UCSD-AML1 (cell line): ENCODE data around the gene CTNNB1.

Source experiments
- DNase-seq: peaks from one replicate; lab custom pipeline; 2025; ENCODE audit not compliant: unreplicated experiment; lab: John Stamatoyannopoulos, UW

Gene CTNNB1

DNA sequence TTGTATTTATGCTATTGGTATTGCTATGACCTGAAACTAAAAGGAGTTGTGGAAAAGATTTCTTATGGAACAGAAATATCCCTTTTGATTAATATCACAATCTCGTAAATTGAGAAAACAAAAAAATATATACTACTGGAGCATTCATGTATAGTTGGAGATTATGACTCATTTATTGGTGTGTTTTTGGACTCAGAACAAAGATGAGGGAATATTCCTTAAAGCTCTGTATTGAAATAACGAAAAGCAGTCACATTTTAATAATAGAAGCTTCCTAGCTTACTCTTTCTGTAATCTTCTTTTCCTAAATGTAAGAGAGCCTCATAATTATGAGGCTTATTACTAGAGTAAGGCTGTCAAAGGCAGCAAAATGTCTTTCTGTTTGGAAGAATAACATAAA lies 14.3 kb downstream of the CTNNB1 start:
- DNase-seq, result no peak

DNA sequence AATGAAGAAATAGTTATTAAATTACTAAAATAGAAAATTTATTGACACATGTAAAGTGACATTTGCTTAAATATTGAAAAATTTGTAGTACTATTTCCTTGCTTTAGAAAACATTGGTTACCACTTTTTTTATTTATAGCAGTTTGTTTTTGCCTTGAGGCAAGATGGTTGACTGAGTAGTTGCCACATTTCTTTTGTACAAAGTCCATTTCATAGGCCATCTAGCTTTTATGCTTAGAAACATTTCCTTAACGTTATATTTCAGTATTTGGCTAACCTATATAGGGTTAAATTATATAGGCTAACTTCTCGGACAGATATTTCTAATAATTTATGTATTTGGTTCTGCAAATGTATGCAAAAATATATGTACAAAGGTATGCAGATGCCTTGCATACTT lies 17.1 kb downstream of the CTNNB1 start:
- DNase-seq, result no peak

DNA sequence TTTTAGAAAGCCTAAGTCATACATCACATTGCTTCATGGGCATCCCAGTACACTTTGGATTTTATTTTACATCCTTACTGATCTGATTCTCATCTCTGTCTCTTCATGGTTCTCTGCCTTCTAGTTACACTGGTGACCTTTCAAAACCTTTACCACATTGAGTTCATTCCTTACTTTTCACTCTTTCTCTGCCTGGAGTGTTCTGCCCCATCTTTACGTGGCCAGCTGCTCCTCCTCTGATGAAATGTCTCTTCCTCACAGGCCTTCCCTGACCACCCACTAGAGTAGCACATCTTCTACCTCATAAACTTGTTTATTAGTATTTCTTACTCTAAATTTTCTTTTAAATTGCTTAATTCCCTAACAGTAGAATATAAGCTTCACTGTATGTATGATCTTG lies 17.7 kb downstream of the CTNNB1 start:
- no peak for DNase-seq

DNA sequence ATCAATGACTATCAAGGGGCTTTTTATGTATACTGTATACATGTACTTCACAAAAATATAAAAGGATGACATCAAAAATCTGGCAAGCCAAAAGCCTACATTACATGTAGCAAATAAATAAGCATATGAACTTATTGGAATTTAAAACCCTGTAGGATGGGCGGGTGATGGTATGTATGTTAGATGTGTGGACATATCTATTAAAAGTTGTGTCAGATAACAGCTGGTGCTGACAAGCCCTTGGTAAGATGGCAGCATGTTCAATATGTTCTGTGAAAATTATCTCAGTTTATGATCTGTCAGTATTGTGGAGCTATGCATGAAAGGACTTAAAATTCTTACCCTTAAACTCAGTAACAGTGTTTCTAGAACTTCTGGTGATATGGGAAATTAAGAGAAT lies 20.1 kb downstream of the CTNNB1 start:
- DNase-seq, result no peak

DNA sequence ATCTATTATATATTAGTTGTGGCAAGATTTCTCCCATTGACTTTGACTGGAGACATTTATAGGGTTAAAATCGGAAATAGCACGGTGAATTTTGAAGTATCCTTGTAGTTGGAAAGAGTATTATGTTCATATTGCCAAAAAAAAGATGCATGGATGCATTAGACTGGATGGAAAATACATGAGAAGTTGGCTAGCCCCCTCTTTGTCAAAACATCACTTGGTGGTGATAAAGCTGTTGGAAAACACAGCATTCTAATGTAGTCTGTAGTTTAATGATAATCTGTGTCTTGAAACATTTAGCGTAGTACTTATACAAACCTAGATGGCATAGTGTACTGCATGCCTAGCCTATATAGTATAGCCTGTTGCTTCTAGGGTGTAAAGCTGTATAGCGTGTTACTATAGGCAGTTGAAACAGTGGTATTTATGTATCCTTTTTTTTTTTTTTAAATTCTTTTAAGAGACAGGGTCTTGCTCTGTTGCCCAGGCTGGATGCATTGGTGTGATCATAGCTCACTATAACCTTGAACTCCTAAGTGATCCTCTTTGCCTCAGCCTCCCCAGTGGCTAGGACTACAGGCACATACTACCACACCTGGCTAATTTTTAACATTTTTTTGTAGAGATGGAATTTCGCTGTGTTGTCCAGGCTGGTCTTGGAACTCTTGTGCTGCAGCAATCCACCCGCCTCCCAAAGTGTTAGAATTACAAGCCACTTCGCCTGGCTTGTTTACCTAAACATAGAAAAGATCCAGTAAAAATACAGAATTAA lies 21.8 kb downstream of the CTNNB1 start:
- DNase-seq, result no peak

DNA sequence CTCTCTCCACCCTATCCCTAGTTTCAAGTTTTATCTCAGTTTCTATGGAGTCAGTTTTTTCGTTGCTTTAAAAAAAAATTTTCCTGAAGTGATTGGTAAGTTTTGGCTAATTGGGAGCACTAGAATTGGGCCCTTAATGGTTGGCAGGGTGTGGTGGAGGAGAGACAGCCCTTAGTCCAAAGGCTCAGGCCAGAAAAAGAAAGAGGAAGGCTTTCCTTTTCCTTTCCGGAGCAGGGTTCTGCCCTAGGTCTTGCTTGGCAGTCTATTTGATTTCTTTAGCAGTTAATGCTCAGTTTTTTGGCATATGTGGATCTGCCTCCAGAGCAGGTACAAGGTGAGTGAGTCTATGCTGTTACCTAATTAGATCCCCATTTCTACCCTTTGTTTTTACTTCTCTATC lies 22.7 kb downstream of the CTNNB1 start:
- DNase-seq, result no peak

DNA sequence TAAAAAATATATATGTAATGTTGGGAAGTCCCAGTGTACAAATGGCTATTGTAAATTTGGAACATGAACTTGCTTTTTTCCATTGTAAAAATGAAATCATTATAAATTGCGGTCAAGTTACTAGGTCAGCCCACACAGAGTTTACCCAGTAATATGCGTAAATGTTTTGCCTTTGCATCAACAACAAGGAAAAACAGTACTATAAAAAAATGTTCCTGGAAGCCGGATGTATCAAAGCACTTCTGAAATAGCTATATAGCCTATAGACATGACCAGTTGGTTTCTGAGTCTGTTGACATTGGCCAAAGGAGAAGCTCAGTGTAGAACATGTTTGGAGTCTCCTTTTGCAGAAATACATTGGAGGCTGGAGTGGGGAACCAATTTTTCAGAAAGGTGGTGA lies 23.2 kb downstream of the CTNNB1 start:
- no peak for DNase-seq

DNA sequence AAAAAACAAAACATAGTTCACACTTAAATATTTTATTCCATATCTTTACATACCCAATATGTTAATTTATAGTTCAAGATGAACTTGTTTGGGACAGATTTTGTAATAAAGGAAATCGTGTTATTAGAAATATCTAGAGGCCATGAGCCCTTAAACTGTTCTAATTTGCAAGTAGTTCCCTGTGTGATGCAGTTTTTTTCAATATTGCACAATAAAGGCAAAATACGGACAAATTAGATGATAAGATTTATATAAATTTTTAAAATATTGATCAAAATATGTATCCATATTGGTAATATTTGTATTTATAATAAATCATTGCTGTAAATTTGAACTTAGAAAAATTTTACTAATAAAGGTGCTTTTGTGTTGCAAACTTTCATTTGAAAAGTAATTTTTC lies 23.8 kb downstream of the CTNNB1 start:
- DNase-seq, result no peak

DNA sequence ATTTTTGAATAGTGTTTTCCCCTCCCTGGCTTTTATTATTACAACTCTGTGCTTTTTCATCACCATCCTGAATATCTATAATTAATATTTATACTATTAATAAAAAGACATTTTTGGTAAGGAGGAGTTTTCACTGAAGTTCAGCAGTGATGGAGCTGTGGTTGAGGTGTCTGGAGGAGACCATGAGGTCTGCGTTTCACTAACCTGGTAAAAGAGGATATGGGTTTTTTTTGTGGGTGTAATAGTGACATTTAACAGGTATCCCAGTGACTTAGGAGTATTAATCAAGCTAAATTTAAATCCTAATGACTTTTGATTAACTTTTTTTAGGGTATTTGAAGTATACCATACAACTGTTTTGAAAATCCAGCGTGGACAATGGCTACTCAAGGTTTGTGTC lies 24.4 kb downstream of the CTNNB1 start:
- DNase-seq, result no peak

DNA sequence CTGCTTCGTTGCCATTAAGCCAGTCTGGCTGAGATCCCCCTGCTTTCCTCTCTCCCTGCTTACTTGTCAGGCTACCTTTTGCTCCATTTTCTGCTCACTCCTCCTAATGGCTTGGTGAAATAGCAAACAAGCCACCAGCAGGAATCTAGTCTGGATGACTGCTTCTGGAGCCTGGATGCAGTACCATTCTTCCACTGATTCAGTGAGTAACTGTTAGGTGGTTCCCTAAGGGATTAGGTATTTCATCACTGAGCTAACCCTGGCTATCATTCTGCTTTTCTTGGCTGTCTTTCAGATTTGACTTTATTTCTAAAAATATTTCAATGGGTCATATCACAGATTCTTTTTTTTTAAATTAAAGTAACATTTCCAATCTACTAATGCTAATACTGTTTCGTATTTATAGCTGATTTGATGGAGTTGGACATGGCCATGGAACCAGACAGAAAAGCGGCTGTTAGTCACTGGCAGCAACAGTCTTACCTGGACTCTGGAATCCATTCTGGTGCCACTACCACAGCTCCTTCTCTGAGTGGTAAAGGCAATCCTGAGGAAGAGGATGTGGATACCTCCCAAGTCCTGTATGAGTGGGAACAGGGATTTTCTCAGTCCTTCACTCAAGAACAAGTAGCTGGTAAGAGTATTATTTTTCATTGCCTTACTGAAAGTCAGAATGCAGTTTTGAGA lies 25.0 kb downstream of the CTNNB1 start:
- DNase-seq, result no peak

DNA sequence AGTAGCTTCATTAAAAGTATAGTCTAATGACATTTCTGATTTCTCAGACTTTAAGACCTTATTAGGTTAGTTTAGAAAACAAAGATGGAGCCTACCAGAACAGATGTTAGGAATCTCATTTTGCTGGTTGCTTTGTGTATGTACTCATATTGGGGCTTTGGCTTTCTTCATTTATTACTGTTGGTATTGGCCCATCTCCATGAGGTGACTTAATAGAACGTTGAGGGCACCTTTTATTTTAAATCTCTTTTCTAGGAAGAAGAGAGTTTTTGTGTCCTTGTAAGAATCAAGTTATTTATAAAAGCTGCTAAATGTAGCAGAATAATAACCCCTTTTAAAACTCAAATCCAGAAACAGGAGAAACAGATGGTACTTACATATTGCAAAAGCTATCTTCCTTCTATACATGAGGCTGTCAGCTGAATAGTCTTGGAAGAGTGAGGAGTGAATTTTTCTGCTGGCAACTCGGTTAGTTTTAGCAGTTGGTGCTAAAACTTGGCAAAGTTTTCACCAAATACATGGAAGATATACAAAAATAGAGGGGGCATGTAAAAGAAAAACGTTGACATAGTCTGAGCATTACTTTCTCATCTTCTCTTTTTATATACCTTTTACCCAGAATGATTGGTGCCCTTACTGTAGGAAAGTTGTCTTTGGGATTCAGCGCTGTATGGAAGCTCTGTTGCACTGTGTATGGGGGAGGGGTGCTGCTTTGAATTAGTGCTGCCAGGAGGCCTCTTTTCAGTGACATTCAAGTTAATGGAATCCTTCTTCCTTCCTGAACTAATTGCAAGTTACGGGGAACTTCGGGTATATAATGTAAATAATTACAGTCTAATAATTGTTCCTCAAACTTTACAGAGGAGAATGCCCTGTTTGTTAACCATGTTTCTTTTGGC lies 35.8 kb downstream of the CTNNB1 start:
- no peak for DNase-seq

DNA sequence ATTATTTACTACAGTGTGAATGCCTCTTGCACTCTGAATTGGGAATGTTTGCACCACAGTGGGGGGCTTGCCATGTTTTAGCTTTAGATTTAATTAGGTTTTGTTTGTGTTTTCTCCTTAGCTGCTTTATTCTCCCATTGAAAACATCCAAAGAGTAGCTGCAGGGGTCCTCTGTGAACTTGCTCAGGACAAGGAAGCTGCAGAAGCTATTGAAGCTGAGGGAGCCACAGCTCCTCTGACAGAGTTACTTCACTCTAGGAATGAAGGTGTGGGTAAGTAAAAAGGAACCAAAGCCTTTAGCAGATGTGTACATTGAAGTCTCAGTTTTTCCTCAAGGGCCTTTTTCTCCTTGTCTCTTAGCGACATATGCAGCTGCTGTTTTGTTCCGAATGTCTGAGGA lies 36.9 kb downstream of the CTNNB1 start:
- no peak for DNase-seq

DNA sequence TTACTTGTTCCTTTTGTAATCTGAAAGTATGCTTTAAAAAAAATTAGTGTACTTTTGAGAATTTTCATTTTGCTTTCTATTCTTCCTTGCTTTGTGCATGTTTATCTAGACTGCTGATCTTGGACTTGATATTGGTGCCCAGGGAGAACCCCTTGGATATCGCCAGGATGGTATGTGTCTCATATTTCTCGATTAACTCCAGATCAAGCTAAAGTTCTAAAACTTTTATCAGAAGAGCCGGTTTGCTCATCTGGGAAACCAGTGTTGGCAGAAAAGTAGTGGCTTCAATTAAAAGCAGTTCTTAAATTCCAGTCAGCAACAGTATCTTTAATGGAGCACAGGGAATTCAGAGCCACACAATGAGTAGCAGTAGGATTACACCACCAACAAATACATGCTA lies 38.6 kb downstream of the CTNNB1 start:
- no peak for DNase-seq

DNA sequence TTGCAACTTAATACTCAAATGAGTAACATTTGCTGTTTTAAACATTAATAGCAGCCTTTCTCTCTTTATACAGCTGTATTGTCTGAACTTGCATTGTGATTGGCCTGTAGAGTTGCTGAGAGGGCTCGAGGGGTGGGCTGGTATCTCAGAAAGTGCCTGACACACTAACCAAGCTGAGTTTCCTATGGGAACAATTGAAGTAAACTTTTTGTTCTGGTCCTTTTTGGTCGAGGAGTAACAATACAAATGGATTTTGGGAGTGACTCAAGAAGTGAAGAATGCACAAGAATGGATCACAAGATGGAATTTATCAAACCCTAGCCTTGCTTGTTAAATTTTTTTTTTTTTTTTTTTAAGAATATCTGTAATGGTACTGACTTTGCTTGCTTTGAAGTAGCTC lies 40.3 kb downstream of the CTNNB1 start:
- no peak for DNase-seq

DNA sequence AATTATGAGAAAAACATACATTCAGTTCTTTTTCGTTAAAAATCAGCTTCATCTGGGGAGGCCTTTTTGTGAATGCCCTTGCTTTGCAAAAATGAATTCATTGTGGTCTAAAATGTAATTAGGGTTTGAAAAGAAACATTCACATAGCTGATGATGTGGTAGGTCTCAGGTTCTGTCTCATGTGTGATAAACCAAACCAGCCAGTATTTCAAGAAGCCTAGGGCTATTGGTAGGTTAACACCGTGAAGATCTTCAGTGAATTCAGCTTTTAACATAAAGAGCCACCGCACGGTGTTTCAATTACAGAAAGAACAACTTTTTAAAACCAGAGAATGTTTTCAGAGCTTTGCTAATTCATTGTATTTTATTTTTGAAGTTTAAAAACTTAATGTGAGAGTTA lies 41.9 kb downstream of the CTNNB1 start:
- DNase-seq, result no peak

DNA sequence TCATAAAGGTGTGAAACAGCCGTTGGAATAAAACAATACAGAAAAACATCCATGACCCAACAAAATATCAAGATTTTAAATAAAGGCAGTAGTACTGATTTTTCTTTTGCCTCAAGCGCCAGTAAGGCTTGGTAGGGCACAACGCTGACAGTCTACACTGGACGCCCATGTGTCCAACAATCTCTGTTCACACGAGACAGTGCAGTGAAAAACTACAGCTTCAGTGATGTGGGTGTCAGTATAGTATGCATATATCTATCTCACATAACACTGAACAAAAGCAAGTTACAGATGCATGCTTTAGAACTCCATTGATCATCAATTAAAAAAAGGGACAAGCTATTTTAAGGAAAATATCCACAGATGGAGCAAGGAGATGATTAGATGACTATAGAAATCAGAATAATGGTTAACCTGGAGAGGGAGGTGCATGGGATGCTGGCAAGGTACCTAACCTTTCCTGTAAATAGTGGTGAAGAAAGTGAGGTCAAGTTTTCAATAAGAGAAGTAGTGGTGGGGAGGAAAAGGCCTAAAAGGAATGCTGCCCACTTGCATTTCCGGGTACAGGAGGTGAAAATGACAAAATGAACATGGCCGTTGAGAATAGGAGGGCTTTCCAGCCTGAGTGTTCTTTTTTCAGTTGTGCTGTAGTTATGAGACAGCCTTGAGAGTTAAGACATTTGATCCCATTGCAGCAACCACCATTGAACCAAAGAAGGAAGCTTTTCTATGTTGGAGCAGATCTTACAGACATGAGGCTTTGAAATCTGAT lies 42.7 kb downstream of the CTNNB1 start:
- DNase-seq, result no peak

DNA sequence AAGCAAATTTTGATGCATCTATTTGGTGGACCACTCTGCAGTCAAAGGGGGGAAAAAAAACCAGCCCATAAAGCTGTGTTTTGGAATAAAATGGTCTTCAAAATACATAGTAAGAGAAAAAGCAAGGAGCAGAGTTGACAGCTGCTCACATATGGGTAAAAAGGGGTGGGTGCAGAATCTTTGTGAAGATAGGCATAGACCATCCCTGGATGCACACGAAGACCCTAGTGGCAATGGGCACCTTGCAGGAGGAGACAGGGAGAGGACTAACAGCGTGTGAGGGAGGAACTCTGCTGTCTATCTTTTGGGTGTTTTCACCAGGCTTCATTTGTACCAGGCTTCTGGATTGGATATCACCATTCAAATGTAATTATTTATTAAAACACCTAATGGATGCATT lies 43.9 kb downstream of the CTNNB1 start:
- no peak for DNase-seq

DNA sequence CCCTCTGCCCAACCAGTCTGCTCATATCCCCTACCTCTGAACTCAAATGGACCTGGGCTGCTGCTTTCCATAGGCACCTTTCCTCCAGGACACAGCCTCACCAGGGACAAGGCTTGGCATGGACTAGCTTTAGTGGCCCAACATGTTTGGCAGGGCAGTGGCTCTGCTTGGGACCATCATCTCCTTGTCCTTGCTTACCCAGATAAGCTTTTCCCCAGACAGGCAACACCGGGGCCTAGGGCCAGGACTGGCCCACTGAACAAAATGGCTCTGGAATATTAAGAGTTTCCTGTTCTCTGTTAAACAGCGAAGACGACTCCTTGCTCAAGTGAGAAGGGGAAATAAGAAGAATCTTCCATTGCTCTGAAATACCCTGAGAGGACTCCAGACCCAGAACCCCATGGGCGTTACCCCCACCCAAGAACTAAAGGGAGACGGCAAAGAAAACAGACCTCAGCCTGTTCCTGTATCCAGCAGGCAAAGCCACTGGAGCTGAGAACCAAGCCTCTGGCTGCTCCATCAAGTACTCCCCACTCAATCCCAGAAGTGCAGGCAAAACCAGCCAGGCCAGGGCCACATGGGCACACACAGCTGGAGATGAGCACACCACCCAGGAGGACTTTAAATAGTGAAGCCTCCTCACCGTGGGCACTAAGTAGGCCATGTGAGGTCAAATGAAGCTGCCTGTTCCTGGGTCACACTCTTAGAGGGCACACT lies 45.5 kb downstream of the CTNNB1 start:
- no peak for DNase-seq

DNA sequence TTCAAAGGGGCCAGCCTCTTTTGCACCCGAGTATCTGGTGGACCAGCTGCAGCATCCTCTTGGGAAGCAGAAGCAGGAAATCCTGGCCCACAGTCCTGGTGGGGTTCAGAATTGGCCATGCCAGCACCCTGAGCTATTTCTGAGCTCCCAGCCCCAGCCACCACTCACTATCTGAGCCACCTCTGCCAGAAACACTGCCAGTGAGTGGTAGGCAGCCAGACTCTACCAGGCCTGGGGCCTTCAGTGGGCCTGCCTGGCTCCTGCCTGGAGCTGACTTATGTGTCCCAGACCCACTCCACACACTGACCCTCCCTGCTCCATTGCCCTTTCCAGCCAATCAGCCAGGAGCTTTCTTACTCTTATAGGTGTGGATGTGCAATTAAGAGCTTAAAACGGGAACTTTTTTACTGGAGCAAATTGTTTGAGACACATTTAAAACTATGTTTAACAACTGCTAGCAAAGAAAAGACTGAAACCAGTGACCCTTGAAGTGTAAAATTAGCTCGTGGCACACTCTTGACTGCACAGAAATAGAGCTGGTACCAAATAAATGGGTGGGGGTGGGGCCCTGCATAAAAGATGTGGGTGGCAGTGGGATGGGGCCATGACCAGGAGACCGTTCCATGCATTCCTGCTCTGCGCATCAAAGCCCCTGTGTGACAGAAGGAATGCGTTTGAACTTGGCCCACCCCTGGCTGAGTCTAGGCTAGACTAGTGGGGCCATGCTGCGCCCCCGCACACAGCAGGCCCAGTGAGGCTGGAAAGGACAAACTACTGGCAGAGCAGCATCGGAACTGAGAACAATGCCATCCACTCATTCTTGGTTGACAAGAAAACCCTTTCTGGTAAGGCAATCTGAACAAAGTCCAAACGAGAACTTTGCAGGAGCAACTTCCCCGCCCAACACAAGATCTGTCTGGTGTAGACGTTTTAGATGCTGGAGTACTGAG lies 48.0 kb downstream of the CTNNB1 start:
- no peak for DNase-seq
